A673 (cell line): ENCODE results near the gene IL12RB1. TPM values are rescaled to one million over a fixed set of nuclear protein-coding genes. Genes with fewer than 3 reads are reported as not detected.
A peak's percentile ranks its signal among the peaks of the same experiment; 100 is the strongest.
"Not testable (repeated sequence)": the region's sequence is repeated elsewhere in the genome, so short reads cannot be mapped to it uniquely, and the experiment has no call there.

ENCODE experiments used
- BruUV-seq: library from RNA; stranded (reverse); fragments of 400-500 nt; replicated peaks from 2 replicates; lab custom pipeline; 2021; lab: Mats Ljungman, UMichigan
- CTCF ChIA-PET: fragments of 300-600 bp; sonication (Branson Sonifier 250); formaldehyde crosslinking; loops from one replicate; lab custom pipeline; 2022; ENCODE audit warnings: antibody characterized with exemption; lab: Charles Lee
- POLR2A ChIA-PET: fragments of 300-600 bp; sonication (Branson Sonifier 250); formaldehyde crosslinking; loops from one replicate; lab custom pipeline; 2022; ENCODE audit warnings: antibody characterized with exemption; ENCODE audit not compliant: low non-redundant PET; lab: Charles Lee
- DNase-seq: peaks from one replicate; pipeline ENCODE4 v3.0.0-alpha.2; 2015; ENCODE audit warnings: low spot score
- H3K27ac ChIP-seq: fragments of 200-600 bp; sonication (generic); 2 replicates; pipeline ENCODE4 v1.5.1; 2016; ENCODE audit warnings: mixed run types, low read depth, mild to moderate bottlenecking, mixed read lengths, antibody characterized with exemption, low read length; ENCODE audit not compliant: poor library complexity, severe bottlenecking
- H3K27me3 ChIP-seq: fragments of 200-600 bp; sonication (generic); replicated peaks from 2 replicates; pipeline ENCODE4 v1.6.1; 2017; ENCODE audit warnings: mixed run types, low read depth, mild to moderate bottlenecking, mixed read lengths, antibody characterized with exemption, low read length; ENCODE audit not compliant: insufficient read depth, poor library complexity
- H3K36me3 ChIP-seq: fragments of 200-600 bp; sonication (generic); 2 replicates; pipeline ENCODE4 v1.6.1; 2016; ENCODE audit warnings: mixed run types, mild to moderate bottlenecking, mixed read lengths, antibody characterized with exemption, low read length; ENCODE audit not compliant: insufficient read depth, poor library complexity, severe bottlenecking
- H3K4me1 ChIP-seq: fragments of 200-600 bp; sonication (generic); 2 replicates; pipeline ENCODE4 v1.6.1; 2017; ENCODE audit warnings: mixed run types, mild to moderate bottlenecking, mixed read lengths, antibody characterized with exemption, low read length; ENCODE audit not compliant: insufficient read depth, poor library complexity, severe bottlenecking
- H3K4me3 ChIP-seq: fragments of 200-600 bp; sonication (generic); 2 replicates; pipeline ENCODE4 v1.5.1; 2016; ENCODE audit warnings: low read depth, mixed run types, mild to moderate bottlenecking, mixed read lengths, low read length; ENCODE audit not compliant: poor library complexity, severe bottlenecking
- H3K9me3 ChIP-seq: fragments of 200-600 bp; sonication (generic); 2 replicates; pipeline ENCODE4 v1.6.1; 2016; ENCODE audit warnings: mixed run types, low read depth, mild to moderate bottlenecking, mixed read lengths, antibody characterized with exemption, low read length; ENCODE audit not compliant: poor library complexity, severe bottlenecking
- CTCF ChIP-seq: fragments of 300-800, 200-600 bp; sonication (generic); conservative IDR thresholded peaks from 2 replicates; pipeline ENCODE4 v1.5.1; 2017; ENCODE audit warnings: low read depth, mild to moderate bottlenecking, antibody characterized with exemption, low read length, moderate library complexity, mixed read lengths
- EZH2 ChIP-seq: fragments of 200-600 bp; sonication (generic); IDR thresholded peaks from 2 replicates; pipeline ENCODE4 v1.6.1; 2017; ENCODE audit warnings: borderline replicate concordance, low read depth, mild to moderate bottlenecking, mixed read lengths, antibody characterized with exemption, low read length; ENCODE audit not compliant: poor library complexity, severe bottlenecking
- intact Hi-C: fragments of 100-400 bp; cut with micrococcal nuclease; formaldehyde crosslinking; loops from one replicate; pipeline ENCODE4 v1.10.0; 2022; ENCODE audit not compliant: unreplicated experiment
- total RNA-seq: library from RNA; stranded (reverse); gene quantifications from 2 replicates; pipeline ENCODE4 v1.2.3, GENCODE V29; 2021

The IL12RB1 gene
- total RNA-seq, 1 experiment from 2014 or later, result not detected

- TF ChIP-seq EZH2, result no peak
- no peak for TF ChIP-seq CTCF
- Histone ChIP-seq H3K9me3 (no peaks in the 10 kb centered on the region), H3K27me3 (no peaks in the 10 kb centered on the region), H3K4me1 (peaks cover 10% of the 10 kb centered on the region), H3K4me3 (no peak overlapping the region), H3K36me3 (no peaks in the 10 kb centered on the region), H3K27ac (no peak overlapping the region)
- ChIA-PET CTCF (no interaction called here), POLR2A (no interaction called here)
- intact Hi-C loops, result no loop called here
- BruUV-seq, result no TSS peak
- DNase-seq, result no peak
Measured at GRCh38 chr19:18107235-18107634, 20.5 kb upstream of the IL12RB1 start.

GRCh38 chr19:18105259-18105658, 18.5 kb upstream of the IL12RB1 start:
- BruUV-seq, H3K36me3 ChIP-seq, POLR2A ChIA-PET, H3K9me3 ChIP-seq, H3K4me1 ChIP-seq, intact Hi-C loops, H3K27ac ChIP-seq, CTCF ChIA-PET, DNase-seq, H3K27me3 ChIP-seq, H3K4me3 ChIP-seq: not testable (repeated sequence)

GRCh38 chr19:18104793-18105131, 18.0 kb upstream of the IL12RB1 start:
- ChIA-PET CTCF (interaction anchor here (0.9 kb wide), 1 partner anchor 8 kb away, joined by 4 read pairs; no protein-coding TSS in a partner anchor), POLR2A (no interaction called here)
- BruUV-seq, result no TSS peak
- Histone ChIP-seq H3K4me1 (peaks cover 9% of the 10 kb centered on the region), H3K9me3 (no peaks in the 10 kb centered on the region), H3K4me3 (peak overlapping the region; percentile 38), H3K36me3 (no peaks in the 10 kb centered on the region), H3K27me3 (peaks cover under 1% of the 10 kb centered on the region), H3K27ac (no peak overlapping the region)
- DNase-seq, result no peak
- intact Hi-C loops, result no loop called here
- TF ChIP-seq EZH2, result no peak
- TF ChIP-seq CTCF, result no peak

GRCh38 chr19:18102916-18103542, 16.3 kb upstream of the IL12RB1 start:
- DNase-seq, result peak; percentile 37
- no peaks in the 10 kb centered on the region for H3K9me3 ChIP-seq
- ChIA-PET POLR2A (no interaction called here), CTCF (interaction anchor here (0.9 kb wide), 1 partner anchor 10 kb away, joined by 4 read pairs; no protein-coding TSS in a partner anchor)
- TF ChIP-seq CTCF (no peak), EZH2 (no peak)
- no TSS peak for BruUV-seq
- no peak overlapping the region for H3K4me3 ChIP-seq
- intact Hi-C loops, result no loop called here
- H3K27ac ChIP-seq, result no peak overlapping the region
- H3K4me1 ChIP-seq, result peaks cover 18% of the 10 kb centered on the region
- H3K36me3 ChIP-seq, result no peaks in the 10 kb centered on the region
- H3K27me3 ChIP-seq, result peaks cover 6% of the 10 kb centered on the region
